SK-N-SH (cell line): ENCODE results near the gene SCAPER. TPM values are rescaled to one million over a fixed set of nuclear protein-coding genes. Genes with fewer than 3 reads are reported as not detected.

Experiments
- CTCF ChIA-PET: fragments of 300-600, 350-600 bp; formaldehyde crosslinking; extraction: SDS; loops from one replicate; lab custom pipeline; 2021; lab: Yijun Ruan, JAX
- POLR2A ChIA-PET: fragments of 350-600 bp; sonication (Branson Sonifier 250); formaldehyde crosslinking; extraction: SDS; loops from one replicate; lab custom pipeline; 2020; ENCODE audit warnings: antibody characterized with exemption, inconsistent platforms; lab: Yijun Ruan, JAX
- DNase-seq: peaks from one replicate; pipeline ENCODE4 v3.0.0; 2012
- H2AFZ ChIP-seq: fragments of 200-600 bp; sonication (generic); 2 replicates; pipeline ENCODE4 v1.8.1; 2016; ENCODE audit warnings: antibody characterized with exemption, mild to moderate bottlenecking, low read depth
- H3F3A ChIP-seq: fragments of 200-600 bp; sonication (generic); replicated peaks from 2 replicates; pipeline ENCODE3; 2016; ENCODE audit warnings: antibody characterized with exemption, mild to moderate bottlenecking; ENCODE audit not compliant: insufficient read depth
- H3K27ac ChIP-seq, 2 experiments: fragments of 200-500 bp in 1 of 2; fragments of 200-600 bp in 1 of 2; sonication (Bioruptor generic) in 1 of 2; sonication (generic), shearing (Covaris generic) in 1 of 2; 2 replicates each; pipeline versions ENCODE4 v1.5.1 to v1.6.1; 2014 to 2016; ENCODE audit warnings: low read depth in 2 of 2, inconsistent platforms in 1 of 2, low read length in 1 of 2, mild to moderate bottlenecking in 1 of 2, mixed read lengths in 1 of 2
- H3K27me3 ChIP-seq: fragments of 200-600 bp; sonication (generic), shearing (Covaris generic); 2 replicates; pipeline ENCODE4 v1.6.1; 2016; ENCODE audit warnings: mixed run types; ENCODE audit not compliant: insufficient read depth
- H3K36me3 ChIP-seq, 2 experiments: fragments of 200-500 bp in 1 of 2; fragments of 200-600 bp in 1 of 2; sonication (Bioruptor generic) in 1 of 2; sonication (generic) in 1 of 2; replicated peaks in 1 of 2; 2 replicates each; pipeline versions ENCODE3 to v1.5.1; 2014 to 2016; ENCODE audit warnings: low read length in 1 of 2, mild to moderate bottlenecking in 1 of 2; ENCODE audit not compliant: insufficient read depth in 2 of 2, control insufficient read depth in 1 of 2
- H3K4me1 ChIP-seq, 2 experiments: fragments of 200-500 bp in 1 of 2; fragments of 200-600 bp in 1 of 2; sonication (Bioruptor generic) in 1 of 2; sonication (generic), shearing (Covaris generic) in 1 of 2; 2 replicates each; pipeline versions ENCODE4 v1.5.1 to v1.6.1; 2014 to 2016; ENCODE audit warnings: low read depth in 1 of 2, low read length in 1 of 2, mixed run types in 1 of 2; ENCODE audit not compliant: insufficient read depth in 2 of 2, control insufficient read depth in 1 of 2
- H3K4me2 ChIP-seq: fragments of 200-600 bp; sonication (generic), shearing (Covaris generic); 2 replicates; pipeline ENCODE4 v1.6.1; 2017; ENCODE audit warnings: mixed run types
- H3K4me3 ChIP-seq, 2 experiments: fragments of 200-500 bp in 1 of 2; fragments of 200-600 bp in 1 of 2; sonication (Bioruptor generic) in 1 of 2; sonication (generic), shearing (Covaris generic) in 1 of 2; 2 replicates each; pipeline versions ENCODE4 v1.5.1 to v1.8.1; 2014 to 2016; ENCODE audit warnings: low read depth in 2 of 2, inconsistent platforms in 1 of 2, low read length in 1 of 2, mild to moderate bottlenecking in 1 of 2, mixed read lengths in 1 of 2, moderate library complexity in 1 of 2
- H3K79me2 ChIP-seq: fragments of 200-600 bp; sonication (generic); 2 replicates; pipeline ENCODE4 v1.8.1; 2017; ENCODE audit warnings: mild to moderate bottlenecking; ENCODE audit not compliant: insufficient read depth
- H3K9ac ChIP-seq: fragments of 200-600 bp; sonication (generic); 2 replicates; pipeline ENCODE4 v1.6.1; 2017; ENCODE audit warnings: mixed run types
- H3K9me2 ChIP-seq: fragments of 200-600 bp; sonication (generic); 2 replicates; pipeline ENCODE4 v1.6.1; 2017; ENCODE audit warnings: mixed run types
- H3K9me3 ChIP-seq: fragments of 200-600 bp; sonication (generic); 2 replicates; pipeline ENCODE4 v1.6.1; 2017; ENCODE audit warnings: mixed run types, mild to moderate bottlenecking, moderate library complexity
- H4K20me1 ChIP-seq: fragments of 200-600 bp; sonication (generic); 2 replicates; pipeline ENCODE4 v1.6.1; 2017; ENCODE audit warnings: mild to moderate bottlenecking, mixed run types; ENCODE audit not compliant: insufficient read depth
- ELF1 ChIP-seq: IDR thresholded peaks from 2 replicates; pipeline ENCODE4 v1.4.0; 2012
- EP300 ChIP-seq, 2 experiments: IDR thresholded peaks; 2 replicates each; pipeline versions ENCODE4 v1.4.0 to v1.6.1; 2012; ENCODE audit warnings: borderline replicate concordance in 1 of 2, low read depth in 1 of 2, low read length in 1 of 2
- FOXM1 ChIP-seq: IDR thresholded peaks from 2 replicates; pipeline ENCODE4 v1.4.0; 2012; ENCODE audit warnings: low read depth, mild to moderate bottlenecking
- JUND ChIP-seq: IDR thresholded peaks from 2 replicates; pipeline ENCODE4 v1.4.0; 2012
- MXI1 ChIP-seq: IDR thresholded peaks from 2 replicates; pipeline ENCODE4 v1.6.1; 2012; ENCODE audit warnings: mild to moderate bottlenecking, low read depth, low read length, improper control_type of control experiment
- NRF1 ChIP-seq: IDR thresholded peaks from 2 replicates; pipeline ENCODE4 v1.6.1; 2012; ENCODE audit warnings: low read depth, mild to moderate bottlenecking, low read length
- POLR2AphosphoS5 ChIP-seq: IDR thresholded peaks from 2 replicates; pipeline ENCODE4 v1.6.1; 2012; ENCODE audit warnings: low read depth, low read length
- REST ChIP-seq: IDR thresholded peaks from 2 replicates; pipeline ENCODE4 v1.6.1; 2012; ENCODE audit warnings: mild to moderate bottlenecking, low read depth, low read length, moderate library complexity
- TCF12 ChIP-seq: IDR thresholded peaks from 2 replicates; pipeline ENCODE4 v1.4.0; 2012
- TEAD4 ChIP-seq: IDR thresholded peaks from 2 replicates; pipeline ENCODE4 v1.4.0; 2012; ENCODE audit warnings: mild to moderate bottlenecking, borderline replicate concordance; ENCODE audit not compliant: insufficient read depth
- USF2 ChIP-seq: fragments of 150-350 bp; IDR thresholded peaks from 2 replicates; pipeline ENCODE4 v1.6.1; 2017; ENCODE audit warnings: antibody characterized with exemption, low read length, low read depth, borderline replicate concordance
- YY1 ChIP-seq: IDR thresholded peaks from 2 replicates; pipeline ENCODE4 v1.4.0; 2012; ENCODE audit warnings: low read depth, mild to moderate bottlenecking
- WGBS: methylation state at CpG from one replicate; pipeline ENCODE4 v1.1.6; 2017; ENCODE audit warnings: low lambda C conversion rate; 5-methylcytosine and 5-hydroxymethylcytosine counted together
- polyA plus RNA-seq, 3 experiments: library from polyadenylated mRNA; depleted of rRNA; stranded (reverse); fragments of >200 nt; gene quantifications; 2 replicates each; pipeline ENCODE4 v1.2.3, GENCODE V29; 2012
- TF ChIP-seq, protein P1 (sequence below): fragments of 150-350 bp; IDR thresholded peaks from 2 replicates; pipeline ENCODE4 v1.6.1; 2016; ENCODE audit warnings: mild to moderate bottlenecking, low read depth, low read length

Gene SCAPER
- polyA plus RNA-seq, 1 of the 3 experiments (the other 2 are of a cell fraction) = 1.8 TPM

- H3K79me2 ChIP-seq = no peaks in the 10 kb centered on the region
- H3K9ac ChIP-seq = no peak overlapping the region
- H3K9me2 ChIP-seq = no peaks in the 10 kb centered on the region
- ChIA-PET POLR2A (no interaction called here), CTCF (no interaction called here)
- no peaks in the 10 kb centered on the region for H3K4me1 ChIP-seq
- H3K36me3 ChIP-seq = peaks cover 0 to 2% of the 10 kb centered on the region in 2 experiments
- 94% methylated on average over 4 of the region's 4 CpGs for WGBS
- no peak for DNase-seq
- H3K9me3 ChIP-seq = no peaks in the 10 kb centered on the region
- no peak overlapping the region for H3K27ac ChIP-seq
- H3K27me3 ChIP-seq = no peaks in the 10 kb centered on the region
- H3F3A ChIP-seq = no peaks in the 10 kb centered on the region
- H4K20me1 ChIP-seq = no peaks in the 10 kb centered on the region
- no peak overlapping the region for H2AFZ ChIP-seq
- H3K4me2 ChIP-seq = no peak overlapping the region
- no peak for TF ChIP-seq POLR2AphosphoS5
- TF ChIP-seq ELF1 = no peak
- TF ChIP-seq EP300 (IDR thresholded peaks at IDR 0.05; ENCODE audit: borderline replicate concordance in 1 of 2, low read depth in 1 of 2, low read length in 1 of 2) = no peak
- TF ChIP-seq FOXM1 = no peak
- TF ChIP-seq TCF12 = no peak
- no peak for TF ChIP-seq USF2
- TF ChIP-seq TEAD4 = no peak
- no peak overlapping the region for H3K4me3 ChIP-seq
These were observed 237.0 kb downstream of the SCAPER start for GRCh38 chr15:76667943-76668715.

DNA sequence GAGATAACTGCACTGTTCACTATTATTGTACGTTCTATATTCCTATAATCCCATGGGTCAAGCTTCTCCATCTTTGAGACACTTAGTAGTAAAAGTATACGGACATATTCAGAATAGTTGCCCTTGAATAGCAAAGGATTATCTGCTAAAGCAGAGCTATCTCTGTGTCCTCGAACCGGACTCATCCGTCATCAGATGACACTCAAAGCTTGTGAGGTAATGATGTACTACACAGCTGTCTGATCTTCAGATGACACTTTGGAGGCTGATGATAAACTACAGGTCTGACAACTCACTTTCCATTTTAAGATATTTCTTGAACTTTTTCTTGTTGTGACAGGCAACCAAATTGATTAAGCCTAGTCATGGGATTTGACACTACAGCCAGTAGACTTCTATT, 240.2 kb downstream of the SCAPER start:
- H3K79me2 ChIP-seq = no peaks in the 10 kb centered on the region
- 90% methylated on average over 5 of the region's 5 CpGs for WGBS
- CTCF ChIA-PET = no interaction called here
- H3F3A ChIP-seq = no peaks in the 10 kb centered on the region
- H3K27me3 ChIP-seq = no peaks in the 10 kb centered on the region
- no peak for DNase-seq
- H3K9me2 ChIP-seq = no peaks in the 10 kb centered on the region
- H3K36me3 ChIP-seq = peaks cover 0 to 2% of the 10 kb centered on the region in 2 experiments
- no peak overlapping the region for H3K27ac ChIP-seq
- no peak overlapping the region for H3K4me3 ChIP-seq
- no peak for TF ChIP-seq TCF12
- no peak for TF ChIP-seq NRF1
- no peak for TF ChIP-seq YY1
- TF ChIP-seq, protein P1, sequence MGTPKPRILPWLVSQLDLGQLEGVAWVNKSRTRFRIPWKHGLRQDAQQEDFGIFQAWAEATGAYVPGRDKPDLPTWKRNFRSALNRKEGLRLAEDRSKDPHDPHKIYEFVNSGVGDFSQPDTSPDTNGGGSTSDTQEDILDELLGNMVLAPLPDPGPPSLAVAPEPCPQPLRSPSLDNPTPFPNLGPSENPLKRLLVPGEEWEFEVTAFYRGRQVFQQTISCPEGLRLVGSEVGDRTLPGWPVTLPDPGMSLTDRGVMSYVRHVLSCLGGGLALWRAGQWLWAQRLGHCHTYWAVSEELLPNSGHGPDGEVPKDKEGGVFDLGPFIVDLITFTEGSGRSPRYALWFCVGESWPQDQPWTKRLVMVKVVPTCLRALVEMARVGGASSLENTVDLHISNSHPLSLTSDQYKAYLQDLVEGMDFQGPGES = no peak
- no peak for TF ChIP-seq MXI1
- no peak for TF ChIP-seq TEAD4
- TF ChIP-seq FOXM1 = no peak
- TF ChIP-seq REST = no peak
- TF ChIP-seq JUND = no peak
- POLR2A ChIA-PET = no interaction called here
- H3K4me2 ChIP-seq = no peak overlapping the region
- H3K9me3 ChIP-seq = no peaks in the 10 kb centered on the region
- H4K20me1 ChIP-seq = no peaks in the 10 kb centered on the region
- no peak overlapping the region for H2AFZ ChIP-seq
- H3K4me1 ChIP-seq = no peaks in the 10 kb centered on the region
- no peak overlapping the region for H3K9ac ChIP-seq
